ENCODE results near the gene ATP8A1.

The ATP8A1 gene

GRCh38 chr4:42607011-42607726, 49.7 kb downstream of the ATP8A1 start:
- no peaks in the 10 kb centered on the region for H3K9me3 ChIP-seq (ENCODE audit: insufficient read depth, low read length)
- no peaks in the 10 kb centered on the region for H3K4me1 ChIP-seq (ENCODE audit: low read length)
- H3K79me2 ChIP-seq (ENCODE audit: low read length): no peaks in the 10 kb centered on the region
- no peak overlapping the region for H3K27ac ChIP-seq (ENCODE audit: low read length)
- no peak for TF ChIP-seq CTCF (IDR thresholded peaks at IDR 0.05; ENCODE audit: low read depth, low read length)
- TF ChIP-seq EZH2phosphoT487 (IDR thresholded peaks at IDR 0.05; ENCODE audit: low read depth): no peak
- H2AFZ ChIP-seq (ENCODE audit: low read depth, low read length): no peak overlapping the region
- peaks cover 9% of the 10 kb centered on the region for H3K36me3 ChIP-seq (replicated peaks; ENCODE audit: low read depth, low read length)
- H3K4me3 ChIP-seq (ENCODE audit: low read length): no peak overlapping the region
- no peak overlapping the region for H3K4me2 ChIP-seq (ENCODE audit: low read length)
- H4K20me1 ChIP-seq (ENCODE audit: insufficient read depth, low read length): no peaks in the 10 kb centered on the region
- no peaks in the 10 kb centered on the region for H3K27me3 ChIP-seq (ENCODE audit: low read depth, low read length)
- H3K9ac ChIP-seq (ENCODE audit: low read length): no peak overlapping the region

GRCh38 chr4:42605264-42605663, 51.6 kb downstream of the ATP8A1 start:
- Histone ChIP-seq H4K20me1 (ENCODE audit: insufficient read depth, low read length) (no peaks in the 10 kb centered on the region), H3K4me2 (ENCODE audit: low read length) (no peak overlapping the region), H3K9ac (ENCODE audit: low read length) (no peak overlapping the region), H3K27ac (ENCODE audit: low read length) (no peak overlapping the region), H3K27me3 (ENCODE audit: low read depth, low read length) (no peaks in the 10 kb centered on the region), H3K4me1 (ENCODE audit: low read length) (peaks cover 6% of the 10 kb centered on the region), H3K9me3 (ENCODE audit: insufficient read depth, low read length) (no peaks in the 10 kb centered on the region), H3K36me3 (replicated peaks; ENCODE audit: low read depth, low read length) (peaks cover 3% of the 10 kb centered on the region), H3K4me3 (ENCODE audit: low read length) (no peak overlapping the region), H2AFZ (ENCODE audit: low read depth, low read length) (no peak overlapping the region), H3K79me2 (ENCODE audit: low read length) (no peaks in the 10 kb centered on the region)
- TF ChIP-seq EZH2phosphoT487 (IDR thresholded peaks at IDR 0.05; ENCODE audit: low read depth) (no peak), CTCF (IDR thresholded peaks at IDR 0.05; ENCODE audit: low read depth, low read length) (no peak)

GRCh38 chr4:42603862-42604261, 53.0 kb downstream of the ATP8A1 start:
- Histone ChIP-seq H3K27me3 (ENCODE audit: low read depth, low read length) (no peaks in the 10 kb centered on the region), H3K4me1 (ENCODE audit: low read length) (peaks cover 11% of the 10 kb centered on the region), H3K36me3 (replicated peaks; ENCODE audit: low read depth, low read length) (peaks cover 3% of the 10 kb centered on the region), H3K4me2 (ENCODE audit: low read length) (no peak overlapping the region), H3K9ac (ENCODE audit: low read length) (no peak overlapping the region), H3K79me2 (ENCODE audit: low read length) (no peaks in the 10 kb centered on the region), H3K4me3 (ENCODE audit: low read length) (no peak overlapping the region), H4K20me1 (ENCODE audit: insufficient read depth, low read length) (no peaks in the 10 kb centered on the region), H3K9me3 (ENCODE audit: insufficient read depth, low read length) (no peaks in the 10 kb centered on the region), H3K27ac (ENCODE audit: low read length) (no peak overlapping the region), H2AFZ (ENCODE audit: low read depth, low read length) (no peak overlapping the region)
- TF ChIP-seq CTCF (IDR thresholded peaks at IDR 0.05; ENCODE audit: low read depth, low read length): no peak
- no peak for TF ChIP-seq EZH2phosphoT487 (IDR thresholded peaks at IDR 0.05; ENCODE audit: low read depth)

GRCh38 chr4:42600578-42600977, 56.3 kb downstream of the ATP8A1 start:
- H3K36me3 ChIP-seq (replicated peaks; ENCODE audit: low read depth, low read length): no peaks in the 10 kb centered on the region

More at GRCh38 chr4:42600578-42600977, 56.3 kb downstream of the ATP8A1 start:
- H4K20me1 ChIP-seq (ENCODE audit: insufficient read depth, low read length): no peaks in the 10 kb centered on the region
- no peaks in the 10 kb centered on the region for H3K79me2 ChIP-seq (ENCODE audit: low read length)
- H3K4me2 ChIP-seq (ENCODE audit: low read length): peak overlapping the region; percentile 1; the same call in 1 of the 2 replicates
- no peak overlapping the region for H3K9ac ChIP-seq (ENCODE audit: low read length)
- no peaks in the 10 kb centered on the region for H3K27me3 ChIP-seq (ENCODE audit: low read depth, low read length)
- H3K9me3 ChIP-seq (ENCODE audit: insufficient read depth, low read length): no peaks in the 10 kb centered on the region
- H3K27ac ChIP-seq (ENCODE audit: low read length): no peak overlapping the region
- H3K4me1 ChIP-seq (ENCODE audit: low read length): peaks cover 11% of the 10 kb centered on the region
- no peak overlapping the region for H3K4me3 ChIP-seq (ENCODE audit: low read length)
- H2AFZ ChIP-seq (ENCODE audit: low read depth, low read length): no peak overlapping the region
- TF ChIP-seq EZH2phosphoT487 (IDR thresholded peaks at IDR 0.05; ENCODE audit: low read depth) (no peak), CTCF (IDR thresholded peaks at IDR 0.05; ENCODE audit: low read depth, low read length) (no peak)

Data from OCI-LY3 (cell line).